HCT116 (cell line): ENCODE measurements around the gene IMPDH1. TPM values are rescaled to one million over a fixed set of nuclear protein-coding genes. Genes with fewer than 3 reads are reported as not detected.

Experiments used
- ATAC-seq: fragments of 200-7000 bp; cut with Tn5 transposase; 2 replicates; pipeline ENCODE4 v1.9.1; 2020; ENCODE audit warnings: mild to moderate bottlenecking, moderate library complexity
- BruUV-seq: library from RNA; stranded (reverse); fragments of 400-500 nt; replicated peaks from 2 replicates; lab custom pipeline; 2021; lab: Mats Ljungman, UMichigan
- CTCF ChIA-PET: fragments of 300-600 bp; sonication (Branson Sonifier 250); formaldehyde crosslinking; loops from one replicate; lab custom pipeline; 2021; ENCODE audit warnings: antibody characterized with exemption; lab: Charles Lee
- POLR2A ChIA-PET: fragments of 300-600, 350-600 bp; sonication (Branson Sonifier 250); formaldehyde crosslinking; loops from one replicate; lab custom pipeline; 2021; ENCODE audit warnings: antibody characterized with exemption; lab: Charles Lee
- RAD21 ChIA-PET, 2 experiments: fragments of 300-600 bp; sonication (Branson Sonifier 250); formaldehyde crosslinking; loops; one replicate each; lab custom pipeline; 2023; ENCODE audit warnings: low total read pairs in 2 of 2; ENCODE audit not compliant: uncharacterized antibody in 2 of 2, unreplicated experiment in 2 of 2, low non-redundant PET in 1 of 2; lab: Charles Lee
- DNase-seq: peaks from one replicate; pipeline ENCODE4 v3.0.0-alpha.2; 2010; ENCODE audit warnings: low read depth, low spot score
- H2AFZ ChIP-seq: fragments of 200-600 bp; shearing (Covaris generic), sonication (generic); 2 replicates; pipeline ENCODE4 v1.6.1; 2017; ENCODE audit warnings: low read depth, mixed run types, mixed read lengths, antibody characterized with exemption, low read length; ENCODE audit not compliant: poor library complexity, severe bottlenecking
- H3K27ac ChIP-seq: 2 replicates; pipeline ENCODE4 v1.5.1; 2012; ENCODE audit warnings: low read depth, low read length
- H3K27me3 ChIP-seq: fragments of 200-600 bp; sonication (generic); 2 replicates; pipeline ENCODE4 v1.6.1; 2016; ENCODE audit warnings: mixed run types, low read length, mixed read lengths; ENCODE audit not compliant: insufficient read depth
- H3K36me3 ChIP-seq, 2 experiments: fragments of 200-500 bp in 1 of 2; fragments of 200-600 bp in 1 of 2; sonication (Bioruptor generic) in 1 of 2; sonication (generic) in 1 of 2; 2 replicates each; pipeline versions ENCODE4 v1.5.1 to v1.6.1; 2014 to 2016; ENCODE audit warnings: low read length in 2 of 2, inconsistent platforms in 1 of 2, mixed read lengths in 1 of 2, mixed run types in 1 of 2; ENCODE audit not compliant: insufficient read depth in 2 of 2, control insufficient read depth in 1 of 2
- H3K4me1 ChIP-seq, 2 experiments: fragments of 200-600 bp in 1 of 2; sonication (generic) in 1 of 2; 2 replicates each; pipeline versions ENCODE4 v1.5.1 to v1.6.1; 2012 to 2017; ENCODE audit warnings: low read length in 2 of 2, inconsistent platforms in 1 of 2, mild to moderate bottlenecking in 1 of 2, mixed read lengths in 1 of 2, mixed run types in 1 of 2, moderate library complexity in 1 of 2; ENCODE audit not compliant: insufficient read depth in 2 of 2, control insufficient read depth in 1 of 2
- H3K4me2 ChIP-seq: fragments of 200-600 bp; sonication (generic); 2 replicates; pipeline ENCODE4 v1.6.1; 2017; ENCODE audit warnings: mixed run types, low read length, mixed read lengths
- H3K4me3 ChIP-seq, 2 experiments: fragments of 200-600 bp in 1 of 2; sonication (generic) in 1 of 2; replicated peaks in 1 of 2; 2 replicates each; pipeline ENCODE4 v1.5.1; 2011 to 2016; ENCODE audit warnings: low read length in 2 of 2, control low read depth in 1 of 2, low read depth in 1 of 2, mild to moderate bottlenecking in 1 of 2, mixed read lengths in 1 of 2, mixed run types in 1 of 2
- H3K79me2 ChIP-seq: fragments of 200-600 bp; sonication (generic); 2 replicates; pipeline ENCODE4 v1.6.1; 2017; ENCODE audit warnings: mild to moderate bottlenecking, mixed run types, low read length, moderate library complexity, mixed read lengths; ENCODE audit not compliant: insufficient read depth
- H3K9ac ChIP-seq: fragments of 200-600 bp; sonication (generic); 2 replicates; pipeline ENCODE4 v1.6.1; 2016; ENCODE audit warnings: low read length, mixed read lengths
- H3K9me2 ChIP-seq: fragments of 200-600 bp; sonication (generic), shearing (Covaris generic); 2 replicates; pipeline ENCODE4 v1.6.1; 2017; ENCODE audit warnings: mixed run types, mild to moderate bottlenecking, moderate library complexity; ENCODE audit not compliant: insufficient read depth
- H3K9me3 ChIP-seq, 2 experiments: fragments of 200-500 bp in 1 of 2; fragments of 200-600 bp in 1 of 2; sonication (Bioruptor generic) in 1 of 2; sonication (generic) in 1 of 2; 2 replicates each; pipeline ENCODE4 v1.6.1; 2014 to 2017; ENCODE audit warnings: low read length in 2 of 2, mixed read lengths in 2 of 2, inconsistent platforms in 1 of 2, low read depth in 1 of 2, mild to moderate bottlenecking in 1 of 2, mixed run types in 1 of 2, moderate library complexity in 1 of 2; ENCODE audit not compliant: control insufficient read depth in 1 of 2, insufficient read depth in 1 of 2
- H4K20me1 ChIP-seq: fragments of 200-600 bp; sonication (generic), shearing (Covaris generic); 2 replicates; pipeline ENCODE4 v1.6.1; 2017; ENCODE audit warnings: mixed run types, mild to moderate bottlenecking, moderate library complexity; ENCODE audit not compliant: insufficient read depth
- CBX3 ChIP-seq: IDR thresholded peaks from 2 replicates; pipeline ENCODE4 v1.6.1; 2012; ENCODE audit warnings: low read depth
- CEBPB ChIP-seq: IDR thresholded peaks from 2 replicates; pipeline ENCODE4 v1.6.1; 2012; ENCODE audit warnings: low read depth
- EZH2phosphoT487 ChIP-seq: fragments of 200-600 bp; IDR thresholded peaks from 2 replicates; pipeline ENCODE4 v1.6.1; 2018; ENCODE audit warnings: antibody characterized with exemption, borderline replicate concordance
- ZFX ChIP-seq: fragments of 450-650 bp; IDR thresholded peaks from 2 replicates; pipeline ENCODE4 v1.6.1; 2017
- intact Hi-C: fragments of 100-400 bp; cut with micrococcal nuclease; formaldehyde crosslinking; loops from 2 replicates; pipeline ENCODE4 v1.10.0; 2022
- total RNA-seq: library from RNA; stranded (reverse); gene quantifications from one replicate; pipeline ENCODE4 v1.2.1, GENCODE V29; 2021; ENCODE audit not compliant: unreplicated experiment
- TF ChIP-seq, protein P1 (sequence below), 3 experiments: fragments of 200-600 bp in 1 of 3; sonication (generic) in 1 of 3; IDR thresholded peaks in 2 of 3; conservative IDR thresholded peaks in 1 of 3; 2 replicates each; pipeline ENCODE4 v1.5.1; 2012 to 2017; ENCODE audit warnings: low read depth in 2 of 3, low read length in 2 of 3, antibody characterized with exemption in 1 of 3, borderline replicate concordance in 1 of 3, control low read depth in 1 of 3, mild to moderate bottlenecking in 1 of 3, mixed read lengths in 1 of 3, mixed run types in 1 of 3, moderate library complexity in 1 of 3; ENCODE audit not compliant: insufficient read depth in 1 of 3

Gene IMPDH1
- total RNA-seq, 1 experiment from 2014 or later = 98.2 TPM

DNA sequence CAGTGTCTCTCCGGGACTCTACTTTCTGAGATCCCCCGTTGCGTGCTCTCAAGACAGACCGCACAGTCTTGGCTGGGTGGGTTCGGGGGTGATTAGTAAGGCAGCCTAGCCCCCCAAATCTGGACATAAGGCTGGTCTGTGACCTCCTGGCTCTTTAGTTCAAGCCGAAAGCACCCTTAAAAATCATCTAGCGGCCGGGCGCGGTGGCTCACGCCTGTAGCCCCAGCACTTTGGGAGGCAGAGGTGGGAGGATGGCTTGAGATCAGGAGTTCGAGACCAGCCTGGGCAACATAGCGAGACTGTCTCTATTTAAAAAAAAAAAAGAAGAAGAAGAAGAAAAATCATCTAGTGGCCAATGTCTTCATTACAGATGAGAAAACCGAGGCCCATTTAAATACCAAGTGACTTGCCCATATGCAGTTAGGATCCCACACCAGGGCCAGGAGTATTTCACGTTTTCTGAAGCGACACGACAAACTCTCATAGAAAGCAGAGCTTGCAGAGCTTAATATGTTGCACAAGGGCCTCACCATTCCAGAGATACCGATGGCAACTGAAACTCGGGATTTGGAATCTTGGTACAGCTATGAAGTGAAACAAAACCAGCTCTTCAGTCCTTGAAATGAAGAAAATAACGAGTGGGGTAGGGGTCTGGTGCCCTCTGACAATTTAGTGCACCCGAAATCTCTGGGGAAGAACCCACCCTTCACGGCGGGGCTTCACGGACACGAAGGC lies 45.2 kb upstream of the IMPDH1 start:
- Histone ChIP-seq H3K9me2 (no peaks in the 10 kb centered on the region), H3K4me3 (peak overlapping the region; percentile 73 to 99), H4K20me1 (peaks cover 12% of the 10 kb centered on the region; the same call in 1 of the 2 replicates), H3K4me2 (peak overlapping the region; percentile 83), H3K36me3 (peaks cover 4 to 20% of the 10 kb centered on the region in 2 experiments; a peak in 3 of 4 replicates), H3K27me3 (0 out of 2 replicates have a peak, but pooled peaks cover 4% of the 10 kb centered on the region), H3K79me2 (peaks cover 42% of the 10 kb centered on the region), H3K9ac (peak overlapping the region; percentile 95), H3K9me3 (no peaks in the 10 kb centered on the region), H3K27ac (peak overlapping the region; percentile 83), H3K4me1 (peaks cover 11 to 38% of the 10 kb centered on the region in 2 experiments), H2AFZ (peak overlapping the region; percentile 71)
- TF ChIP-seq ZFX (no peak), EZH2phosphoT487 (no peak), CEBPB (no peak), CBX3 (no peak)
- TF ChIP-seq, protein P1, sequence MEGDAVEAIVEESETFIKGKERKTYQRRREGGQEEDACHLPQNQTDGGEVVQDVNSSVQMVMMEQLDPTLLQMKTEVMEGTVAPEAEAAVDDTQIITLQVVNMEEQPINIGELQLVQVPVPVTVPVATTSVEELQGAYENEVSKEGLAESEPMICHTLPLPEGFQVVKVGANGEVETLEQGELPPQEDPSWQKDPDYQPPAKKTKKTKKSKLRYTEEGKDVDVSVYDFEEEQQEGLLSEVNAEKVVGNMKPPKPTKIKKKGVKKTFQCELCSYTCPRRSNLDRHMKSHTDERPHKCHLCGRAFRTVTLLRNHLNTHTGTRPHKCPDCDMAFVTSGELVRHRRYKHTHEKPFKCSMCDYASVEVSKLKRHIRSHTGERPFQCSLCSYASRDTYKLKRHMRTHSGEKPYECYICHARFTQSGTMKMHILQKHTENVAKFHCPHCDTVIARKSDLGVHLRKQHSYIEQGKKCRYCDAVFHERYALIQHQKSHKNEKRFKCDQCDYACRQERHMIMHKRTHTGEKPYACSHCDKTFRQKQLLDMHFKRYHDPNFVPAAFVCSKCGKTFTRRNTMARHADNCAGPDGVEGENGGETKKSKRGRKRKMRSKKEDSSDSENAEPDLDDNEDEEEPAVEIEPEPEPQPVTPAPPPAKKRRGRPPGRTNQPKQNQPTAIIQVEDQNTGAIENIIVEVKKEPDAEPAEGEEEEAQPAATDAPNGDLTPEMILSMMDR (IDR thresholded peaks at IDR 0.05 in 2 of 3, conservative IDR thresholded peaks at IDR 0.05 in 1 of 3; ENCODE audit: borderline replicate concordance in 1 of 3, insufficient read depth in 1 of 3, low read depth in 2 of 3, low read length in 2 of 3) = peak in 1 of 3 experiments; percentile 25; a peak in 1 of 6 replicates
- TSS peak; percentile 94 for BruUV-seq
- ChIA-PET RAD21 (interaction anchor here in 1 of 2 experiments (1.3 kb wide), 1 partner anchor 28 kb away, joined by 3 read pairs; no protein-coding TSS in a partner anchor), POLR2A (no interaction called here), CTCF (interaction anchor here (1.3 to 1.5 kb wide), 4 partner anchors 26 to 108 kb away, joined by 3 to 9 read pairs (median 6); no protein-coding TSS in a partner anchor)
- intact Hi-C loops = no loop called here
- ATAC-seq (0 out of 2 replicates have a peak, but pooled peaks have one; percentile 18), DNase-seq (no peak)
